NCI-H2029 (cell line): ENCODE measurements around the gene MRTFA.
"Not testable (repeated sequence)": the region's sequence is repeated elsewhere in the genome, so short reads cannot be mapped to it uniquely, and the experiment has no call there.

Source experiments
- DNase-seq: peaks from one replicate; lab custom pipeline; 2025; lab: John Stamatoyannopoulos, UW

MRTFA gene

DNA sequence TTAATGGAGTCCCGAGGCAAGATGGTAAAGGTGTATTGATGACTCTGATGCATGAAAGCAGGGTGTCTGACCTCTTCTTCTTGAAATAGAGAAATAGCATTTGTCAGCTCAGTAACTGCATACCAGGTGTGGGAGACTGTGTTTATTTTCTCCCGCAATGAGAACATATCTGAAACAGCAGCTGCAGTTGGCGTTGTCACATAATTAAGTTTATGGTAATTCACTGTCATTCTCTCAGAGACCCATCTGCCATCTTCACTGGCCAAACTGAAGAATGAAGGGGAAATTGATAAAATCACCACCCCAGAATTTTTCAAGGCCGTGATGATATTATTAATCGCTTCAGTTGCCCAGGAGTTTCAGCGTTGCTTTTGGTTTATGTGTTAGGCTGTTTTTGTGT lies 22.6 kb upstream of the MRTFA start:
- DNase-seq, result no peak

GRCh38 chr22:40656651-40657050 lies 20.1 kb upstream of the MRTFA start:
- not testable (repeated sequence) for DNase-seq

DNA sequence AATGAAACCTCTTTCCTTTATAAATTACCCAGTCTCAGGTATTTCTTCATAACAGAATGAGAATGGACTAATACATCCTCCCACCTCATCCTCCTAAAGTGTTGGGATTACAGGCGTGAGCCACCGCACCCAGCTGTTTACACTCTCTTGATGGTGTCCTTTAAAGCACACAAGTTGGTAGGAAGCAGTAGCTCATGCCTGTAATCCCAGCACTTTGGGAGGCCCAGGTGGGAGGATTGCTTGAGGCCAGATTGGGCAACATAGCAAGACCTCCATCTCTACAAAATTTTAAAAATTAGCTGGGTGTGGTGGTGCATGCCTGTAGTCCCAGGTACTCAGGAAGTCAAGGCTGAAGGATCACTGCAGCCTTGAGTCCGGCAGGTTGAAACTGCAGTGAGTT lies 19.4 kb upstream of the MRTFA start:
- not testable (repeated sequence) for DNase-seq

- DNase-seq, result peak; percentile 9
Observed at GRCh38 chr22:40654522-40655167, 18.1 kb upstream of the MRTFA start.

DNA sequence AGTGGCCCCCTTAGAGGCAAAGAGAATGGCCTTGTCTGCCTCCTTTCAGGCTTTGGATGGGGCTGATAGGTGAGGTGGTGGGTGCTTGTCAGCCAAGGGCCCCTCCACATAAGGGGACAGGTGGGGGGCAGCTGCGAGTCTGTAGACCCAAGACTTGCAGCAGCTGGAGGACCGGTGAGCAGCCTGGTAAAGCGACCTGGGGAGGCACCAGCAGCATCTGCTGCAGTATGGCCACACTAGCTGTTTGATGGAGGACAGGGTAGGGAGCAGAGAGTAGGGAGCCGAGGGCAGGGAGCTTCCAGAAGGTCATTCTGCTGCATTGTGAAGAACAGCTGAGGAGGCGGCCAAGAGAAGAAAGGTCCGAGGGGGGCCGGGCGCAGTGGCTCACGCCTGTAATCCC lies 16.8 kb upstream of the MRTFA start:
- DNase-seq, result no peak

- DNase-seq, result peak; percentile 89
Observed at GRCh38 chr22:40651563-40652501, 15.3 kb upstream of the MRTFA start.

- DNase-seq, result no peak
Observed at GRCh38 chr22:40651057-40651456, 14.5 kb upstream of the MRTFA start.

DNA sequence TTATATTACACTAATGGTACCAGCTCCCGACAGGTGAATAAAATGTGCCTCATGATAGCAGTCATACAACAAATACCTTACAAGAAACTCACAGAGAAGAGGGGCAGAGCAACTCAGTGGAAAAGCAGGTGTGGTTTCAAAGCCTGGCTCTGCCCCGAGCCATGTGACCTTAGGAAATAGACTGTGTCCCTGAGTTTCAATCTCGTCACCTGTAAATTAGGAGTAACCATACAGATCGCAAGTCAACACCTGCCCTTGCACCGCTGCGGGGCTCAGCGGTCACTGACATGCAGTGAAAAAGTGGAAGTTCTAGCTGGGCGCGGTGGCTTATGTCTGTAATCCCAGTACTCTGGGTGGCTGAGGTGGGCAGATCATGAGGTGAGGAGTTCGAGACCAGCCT lies 11.9 kb upstream of the MRTFA start:
- no peak for DNase-seq

DNA sequence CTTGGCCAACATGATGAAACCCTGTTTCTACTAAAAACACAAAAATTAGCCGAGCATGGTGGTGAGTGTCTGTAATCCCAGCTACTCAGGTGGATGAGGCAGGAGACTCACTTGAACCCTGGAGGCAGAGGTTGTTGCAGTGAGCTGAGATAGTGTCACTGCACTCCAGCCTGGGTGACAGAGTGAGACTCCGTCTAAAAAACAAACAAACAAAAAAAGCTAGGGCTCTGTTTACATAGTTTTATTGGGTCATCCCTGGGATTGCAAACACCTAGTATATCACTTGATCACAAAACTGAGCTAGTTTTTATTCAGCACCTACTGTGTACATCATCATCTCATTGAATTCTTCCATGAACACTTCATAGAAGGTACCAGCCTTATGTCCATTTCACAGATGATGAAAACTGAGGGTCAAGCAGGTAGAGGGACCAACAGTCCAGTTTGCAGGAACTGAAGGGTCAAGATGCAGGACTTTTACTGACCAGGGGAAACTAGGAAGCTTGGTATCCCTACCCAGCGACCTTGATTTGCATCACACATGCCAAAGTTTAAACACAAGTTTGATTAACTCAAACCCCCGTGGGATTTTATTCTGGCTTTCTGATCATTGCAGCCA lies 9.2 kb upstream of the MRTFA start:
- DNase-seq, result no peak

DNA sequence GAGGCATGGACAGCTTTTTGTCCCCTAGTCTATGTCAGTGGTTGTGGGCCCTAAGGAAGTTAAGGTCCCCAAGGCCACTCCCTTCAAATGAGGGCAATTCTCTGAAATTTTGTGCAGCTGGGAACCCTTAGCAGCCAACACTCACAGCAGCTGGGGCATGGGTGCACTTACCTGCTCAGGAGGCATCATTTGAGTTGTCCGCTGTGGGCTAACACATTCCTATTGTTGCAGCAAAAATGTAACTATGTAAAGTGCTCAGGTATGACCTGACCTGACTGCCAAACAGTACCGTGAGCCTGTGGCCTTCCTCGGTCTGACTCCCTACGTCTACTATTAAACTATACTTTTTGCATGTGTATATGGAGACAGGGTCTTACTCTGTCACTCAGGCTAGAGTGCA lies 5.8 kb upstream of the MRTFA start:
- DNase-seq, result no peak

GRCh38 chr22:40641269-40641668 lies 4.8 kb upstream of the MRTFA start:
- no peak for DNase-seq

DNA sequence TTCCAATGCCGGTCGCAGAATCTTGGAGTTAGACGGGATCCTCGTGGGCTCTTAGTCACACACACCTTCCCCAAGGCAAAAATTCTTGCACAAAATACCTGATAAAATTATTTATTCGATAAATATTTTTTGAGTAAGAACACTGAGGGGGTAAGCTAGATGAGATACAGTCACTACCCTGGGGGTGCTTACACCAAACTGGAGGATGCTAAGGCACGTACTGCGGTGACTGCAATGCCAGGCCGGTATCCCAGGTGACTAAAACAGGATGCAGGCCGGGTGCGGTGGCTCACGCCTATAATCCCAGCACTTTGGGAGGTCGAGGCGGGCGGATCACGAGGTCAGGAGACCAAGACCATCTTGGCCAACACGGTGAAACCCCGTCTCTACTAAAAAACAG lies 1.7 kb upstream of the MRTFA start:
- DNase-seq, result no peak

GRCh38 chr22:40637183-40638150 lies 948 bp upstream of the MRTFA start:
- DNase-seq, result peak; percentile 15

GRCh38 chr22:40635940-40636379 lies 559 bp downstream of the MRTFA start:
- no peak for DNase-seq

DNA sequence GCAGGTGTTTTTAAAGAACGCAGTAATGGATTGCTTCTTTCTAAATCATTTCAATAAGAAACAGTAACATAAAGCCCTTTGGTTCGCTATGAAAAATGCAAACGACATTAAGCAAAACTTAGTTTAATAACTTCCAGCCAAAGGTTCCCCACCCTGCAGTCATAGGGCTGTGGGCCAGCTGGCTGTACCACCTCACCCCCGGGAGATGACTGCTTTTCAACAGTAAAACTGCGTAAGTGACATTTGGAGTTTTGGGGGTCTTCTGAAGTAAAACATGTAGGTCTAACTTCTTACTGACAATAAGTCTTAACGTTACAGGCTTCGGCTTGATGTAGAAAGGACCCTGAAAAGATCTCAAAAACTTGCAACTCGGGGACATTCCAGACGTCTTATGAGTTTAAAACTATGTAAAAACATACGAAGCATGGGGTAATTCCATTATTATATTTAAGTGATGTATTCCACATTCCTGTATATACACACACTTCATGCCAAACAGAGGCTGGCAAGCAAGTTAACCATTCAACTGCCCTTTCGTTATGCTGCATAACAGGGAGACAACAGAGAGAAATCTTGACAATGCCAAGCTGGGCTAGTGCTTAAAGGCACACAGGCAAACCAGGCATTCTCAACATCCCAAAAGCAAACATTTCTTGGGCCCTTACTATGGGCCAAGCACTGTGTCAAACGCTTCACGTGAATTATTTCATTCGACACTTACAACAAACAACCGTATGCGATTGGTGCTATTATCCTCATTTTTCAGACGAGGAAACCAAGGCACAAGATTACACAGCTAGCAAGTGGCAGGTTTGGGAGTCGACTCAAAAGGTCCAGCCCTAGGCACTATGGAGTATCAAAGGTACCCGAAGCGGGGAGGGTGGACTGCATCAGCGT lies 1.2 kb downstream of the MRTFA start:
- no peak for DNase-seq

GRCh38 chr22:40634119-40634903 lies 2.2 kb downstream of the MRTFA start:
- DNase-seq, result no peak

GRCh38 chr22:40633036-40633435 lies 3.5 kb downstream of the MRTFA start:
- no peak for DNase-seq

DNA sequence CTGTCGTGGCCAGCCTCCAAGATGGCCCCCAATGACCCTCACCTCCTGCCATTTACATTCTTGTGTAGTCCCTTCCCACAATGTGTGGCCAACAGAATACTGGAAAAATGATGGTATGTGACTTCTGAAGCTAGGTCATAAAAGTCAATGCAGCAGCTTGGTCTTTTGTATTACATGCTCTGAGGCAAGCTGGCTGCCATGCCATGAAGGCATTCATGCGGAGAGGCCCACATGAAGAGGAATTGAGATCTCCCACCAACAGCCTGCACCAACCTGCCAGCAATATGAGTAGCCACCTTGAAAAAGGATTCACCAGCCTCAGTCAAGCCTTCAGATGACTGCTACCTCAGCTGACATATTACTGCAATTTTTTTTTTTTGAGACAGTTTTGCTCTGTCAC lies 4.6 kb downstream of the MRTFA start:
- DNase-seq, result no peak

- DNase-seq, result no peak
Observed at GRCh38 chr22:40628354-40629042, 8.0 kb downstream of the MRTFA start.
